Measurements from ENCODE around the gene VEGFB. TPM values are rescaled to one million over a fixed set of nuclear protein-coding genes. Genes with fewer than 3 reads are reported as not detected.

VEGFB gene
- total RNA-seq, 1 donor from 2014 or later: 44.9 TPM

GRCh38 chr11:64258946-64259532 is 24.7 kb downstream of the VEGFB start:
- no peaks in the 10 kb centered on the region for H3K27me3 ChIP-seq
- H3K27ac ChIP-seq: no peak overlapping the region
- TF ChIP-seq POLR2A (IDR thresholded peaks at IDR 0.05): no peak
- TF ChIP-seq POLR2AphosphoS5 (IDR thresholded peaks at IDR 0.05; ENCODE audit: insufficient read depth in 1 of 2, low read depth in 1 of 2): no peak
- TF ChIP-seq, protein P1, sequence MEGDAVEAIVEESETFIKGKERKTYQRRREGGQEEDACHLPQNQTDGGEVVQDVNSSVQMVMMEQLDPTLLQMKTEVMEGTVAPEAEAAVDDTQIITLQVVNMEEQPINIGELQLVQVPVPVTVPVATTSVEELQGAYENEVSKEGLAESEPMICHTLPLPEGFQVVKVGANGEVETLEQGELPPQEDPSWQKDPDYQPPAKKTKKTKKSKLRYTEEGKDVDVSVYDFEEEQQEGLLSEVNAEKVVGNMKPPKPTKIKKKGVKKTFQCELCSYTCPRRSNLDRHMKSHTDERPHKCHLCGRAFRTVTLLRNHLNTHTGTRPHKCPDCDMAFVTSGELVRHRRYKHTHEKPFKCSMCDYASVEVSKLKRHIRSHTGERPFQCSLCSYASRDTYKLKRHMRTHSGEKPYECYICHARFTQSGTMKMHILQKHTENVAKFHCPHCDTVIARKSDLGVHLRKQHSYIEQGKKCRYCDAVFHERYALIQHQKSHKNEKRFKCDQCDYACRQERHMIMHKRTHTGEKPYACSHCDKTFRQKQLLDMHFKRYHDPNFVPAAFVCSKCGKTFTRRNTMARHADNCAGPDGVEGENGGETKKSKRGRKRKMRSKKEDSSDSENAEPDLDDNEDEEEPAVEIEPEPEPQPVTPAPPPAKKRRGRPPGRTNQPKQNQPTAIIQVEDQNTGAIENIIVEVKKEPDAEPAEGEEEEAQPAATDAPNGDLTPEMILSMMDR (IDR thresholded peaks at IDR 0.05): no peak
- intact Hi-C loops (cut with DNase I): no loop called here
- H3K9me3 ChIP-seq: no peaks in the 10 kb centered on the region
- H3K4me1 ChIP-seq: peaks cover under 1% of the 10 kb centered on the region
- no peak overlapping the region for H3K4me3 ChIP-seq
- peaks cover 0 to 62% of the 10 kb centered on the region in 2 donors for H3K36me3 ChIP-seq
- DNase-seq (ENCODE audit: extremely low spot score in 2 of 2): no peak

DNA sequence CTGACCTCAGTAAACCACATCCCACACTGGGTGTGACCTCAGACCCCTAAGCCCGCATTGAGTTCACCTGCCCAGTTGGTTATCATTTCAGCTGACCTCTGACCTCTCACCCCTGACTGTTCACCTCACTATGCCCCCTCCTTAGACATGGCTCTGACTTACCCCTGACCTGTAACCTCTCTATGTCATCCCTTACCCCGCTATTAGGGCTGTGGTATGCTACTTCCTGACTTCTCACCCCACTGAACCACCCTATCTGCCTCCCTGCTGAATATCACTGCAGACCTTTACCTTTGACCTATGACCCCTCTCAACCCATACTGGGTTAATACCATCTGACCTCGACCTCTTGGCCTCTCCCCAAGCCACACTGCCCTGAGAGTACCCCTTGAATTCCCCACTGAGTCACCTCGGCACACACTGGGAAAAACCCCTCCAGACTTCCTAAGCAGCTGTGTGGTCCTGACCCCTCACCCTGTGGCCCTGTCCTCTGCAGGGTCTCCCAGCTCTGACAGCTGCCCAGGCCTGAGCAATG is 25.2 kb downstream of the VEGFB start:
- H3K27me3 ChIP-seq: no peaks in the 10 kb centered on the region
- intact Hi-C loops (cut with DNase I): no loop called here
- peaks cover 0 to 64% of the 10 kb centered on the region in 2 donors for H3K36me3 ChIP-seq

GRCh38 chr11:64260147-64260708 is 25.8 kb downstream of the VEGFB start:
- H3K27ac ChIP-seq: no peak overlapping the region
- H3K9me3 ChIP-seq: no peaks in the 10 kb centered on the region
- no peak overlapping the region for H3K4me3 ChIP-seq
- H3K4me1 ChIP-seq: no peaks in the 10 kb centered on the region
- peaks cover 0 to 61% of the 10 kb centered on the region in 2 donors for H3K36me3 ChIP-seq
- intact Hi-C loops (cut with DNase I): no loop called here
- no peak for DNase-seq (ENCODE audit: extremely low spot score in 2 of 2)
- no peaks in the 10 kb centered on the region for H3K27me3 ChIP-seq
- TF ChIP-seq POLR2A (IDR thresholded peaks at IDR 0.05): no peak
- no peak for TF ChIP-seq POLR2AphosphoS5 (IDR thresholded peaks at IDR 0.05; ENCODE audit: insufficient read depth in 1 of 2, low read depth in 1 of 2)
- TF ChIP-seq, protein P1 (IDR thresholded peaks at IDR 0.05): no peak

More for the DNA sequence above, 25.2 kb downstream of the VEGFB start:
- Histone ChIP-seq H3K4me1 (no peaks in the 10 kb centered on the region), H3K4me3 (no peak overlapping the region), H3K9me3 (no peaks in the 10 kb centered on the region), H3K27ac (no peak overlapping the region)
- DNase-seq (ENCODE audit: extremely low spot score in 2 of 2): no peak
- TF ChIP-seq POLR2A (IDR thresholded peaks at IDR 0.05) (no peak), POLR2AphosphoS5 (IDR thresholded peaks at IDR 0.05; ENCODE audit: insufficient read depth in 1 of 2, low read depth in 1 of 2) (no peak)
- TF ChIP-seq, protein P1 (IDR thresholded peaks at IDR 0.05): no peak

DNA sequence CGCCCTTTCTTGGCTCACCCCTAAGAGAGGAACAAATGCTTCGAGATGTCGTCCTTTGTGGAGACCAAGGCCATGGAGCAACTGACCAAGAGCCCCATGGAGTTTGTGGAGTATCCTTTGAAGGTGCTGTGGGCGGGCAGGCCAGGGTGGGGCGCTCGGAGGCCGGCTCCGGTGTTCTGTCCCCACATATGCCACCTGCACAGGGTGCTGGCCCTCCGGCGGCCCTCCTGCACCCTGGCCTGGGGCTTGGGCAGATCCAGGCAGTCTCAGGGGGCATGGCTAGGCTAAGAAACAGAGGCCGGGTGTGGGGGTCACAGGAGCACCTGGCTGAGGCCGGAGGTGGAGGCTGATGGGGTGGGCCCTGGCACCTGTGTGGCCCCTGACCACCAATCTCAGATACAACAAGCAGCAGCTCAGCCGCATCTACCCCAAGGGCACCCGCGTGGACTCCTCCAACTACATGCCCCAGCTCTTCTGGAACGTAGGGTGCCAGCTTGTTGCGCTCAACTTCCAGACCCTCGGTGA is 27.2 kb downstream of the VEGFB start:
- no peaks in the 10 kb centered on the region for H3K27me3 ChIP-seq
- intact Hi-C loops (cut with DNase I): no loop called here
- H3K9me3 ChIP-seq: no peaks in the 10 kb centered on the region
- H3K4me1 ChIP-seq: no peaks in the 10 kb centered on the region
- DNase-seq (ENCODE audit: extremely low spot score in 2 of 2): no peak
- H3K36me3 ChIP-seq: peaks cover 0 to 67% of the 10 kb centered on the region in 2 donors
- no peak overlapping the region for H3K4me3 ChIP-seq
- TF ChIP-seq POLR2AphosphoS5 (IDR thresholded peaks at IDR 0.05; ENCODE audit: insufficient read depth in 1 of 2, low read depth in 1 of 2) (no peak), POLR2A (IDR thresholded peaks at IDR 0.05) (no peak)
- TF ChIP-seq, protein P1 (IDR thresholded peaks at IDR 0.05): no peak
- H3K27ac ChIP-seq: no peak overlapping the region
